ENCODE measurements around the gene LOXHD1. TPM values are rescaled to one million over a fixed set of nuclear protein-coding genes. Genes with fewer than 3 reads are reported as not detected.

The LOXHD1 gene
- total RNA-seq, 3 donors from 2014 or later (not counting 1 experiment from before 2014, with no cell fraction given): 0.11 to 0.48 (median 0.14) TPM

DNA sequence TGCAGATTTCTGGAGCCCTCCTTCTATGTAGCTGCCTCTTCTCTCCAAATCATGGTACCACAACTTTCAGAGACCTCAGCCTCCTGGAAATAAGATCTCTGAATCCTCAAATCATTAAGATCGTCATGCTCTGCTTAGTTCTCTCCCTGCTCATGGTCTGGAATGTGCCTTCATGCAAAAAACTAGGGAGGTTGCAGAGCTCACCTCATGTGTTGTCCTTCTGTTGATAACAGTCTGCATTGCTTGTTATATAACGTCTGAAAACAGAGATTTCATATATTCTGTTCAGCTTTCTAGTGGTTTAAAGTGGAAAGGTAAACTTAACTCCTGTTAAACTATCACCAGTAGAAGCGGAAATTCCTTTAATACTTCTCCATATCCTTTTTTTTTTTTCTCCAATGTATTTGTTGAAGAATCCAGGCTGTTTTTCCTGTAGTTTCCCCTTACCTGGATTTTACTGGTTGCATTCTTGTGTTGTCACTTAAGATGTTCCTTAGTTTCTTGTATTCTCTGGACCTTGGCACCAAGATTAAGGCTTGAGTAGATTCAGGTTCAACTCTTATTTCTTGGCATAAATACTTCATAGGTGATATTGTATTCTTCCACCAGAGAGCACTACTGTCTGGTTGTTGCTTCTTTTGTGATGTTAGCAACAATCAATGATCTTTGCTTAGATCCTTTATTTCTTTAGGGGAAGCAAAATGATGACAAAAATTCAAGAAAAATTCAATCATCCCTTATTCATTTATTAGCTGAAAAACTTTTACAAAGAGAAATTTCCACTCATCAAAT lies 211.3 kb downstream of the LOXHD1 start:
- peaks cover 20% of the 10 kb centered on the region for H3K36me3 ChIP-seq (ENCODE audit: control insufficient read depth, insufficient read depth, low read length)
- H3K27ac ChIP-seq (ENCODE audit: low read length): no peak overlapping the region
- intact Hi-C loops (cut with micrococcal nuclease): no loop called here
- peaks cover 13% of the 10 kb centered on the region for H3K4me1 ChIP-seq (ENCODE audit: control insufficient read depth, insufficient read depth, low read length)
- no peak for TF ChIP-seq CTCF (IDR thresholded peaks at IDR 0.05)
- Mint-ChIP-seq H3K4me3 (no peak overlapping the region), H3K9me3 (no peaks in the 10 kb centered on the region), H3K27me3 (ENCODE audit: low read depth in 2 of 2) (no peaks in the 10 kb centered on the region), H3K36me3 (peaks cover 15% of the 10 kb centered on the region), H3K27ac (peak overlapping the region; percentile 25 to 69), H3K4me1 (peaks cover 49 to 65% of the 10 kb centered on the region in 2 donors)
- no peak for DNase-seq
- H3K27me3 ChIP-seq (ENCODE audit: control insufficient read depth, insufficient read depth, low read length): no peaks in the 10 kb centered on the region
- no peak overlapping the region for H3K4me3 ChIP-seq (ENCODE audit: low read length)
- ATAC-seq: no peak
- 85% methylated on average over 2 of the region's 3 CpGs for WGBS (ENCODE audit: insufficient coverage)
- H3K9me3 ChIP-seq (ENCODE audit: control insufficient read depth, insufficient read depth, low read length): peaks cover 4% of the 10 kb centered on the region

GRCh38 chr18:46439037-46439436 lies 218.0 kb downstream of the LOXHD1 start:
- peaks cover 17 to 25% of the 10 kb centered on the region in 2 donors for H3K4me1 Mint-ChIP-seq
- Histone ChIP-seq H3K27ac (ENCODE audit: low read length) (no peak overlapping the region), H3K9me3 (ENCODE audit: control insufficient read depth, insufficient read depth, low read length) (no peaks in the 10 kb centered on the region), H3K4me1 (ENCODE audit: control insufficient read depth, insufficient read depth, low read length) (peaks cover under 1% of the 10 kb centered on the region), H3K27me3 (ENCODE audit: control insufficient read depth, insufficient read depth, low read length) (no peaks in the 10 kb centered on the region), H3K4me3 (ENCODE audit: low read length) (no peak overlapping the region), H3K36me3 (ENCODE audit: control insufficient read depth, insufficient read depth, low read length) (peaks cover 3% of the 10 kb centered on the region)
- no peaks in the 10 kb centered on the region for H3K36me3 Mint-ChIP-seq
- H3K4me3 Mint-ChIP-seq: no peak overlapping the region
- no peak for TF ChIP-seq CTCF (IDR thresholded peaks at IDR 0.05)
- H3K27ac Mint-ChIP-seq: peak overlapping the region in 1 of 2 donors; percentile 21
- 92% methylated on average over 4 of the region's 4 CpGs for WGBS (ENCODE audit: insufficient coverage)
- no peaks in the 10 kb centered on the region for H3K9me3 Mint-ChIP-seq
- H3K27me3 Mint-ChIP-seq (ENCODE audit: low read depth in 2 of 2): no peaks in the 10 kb centered on the region
- intact Hi-C loops (cut with micrococcal nuclease): no loop called here
- ATAC-seq (no peak), DNase-seq (no peak)

GRCh38 chr18:46437061-46437460 lies 220.0 kb downstream of the LOXHD1 start:
- H3K36me3 ChIP-seq (ENCODE audit: control insufficient read depth, insufficient read depth, low read length): peaks cover 3% of the 10 kb centered on the region
- DNase-seq: no peak
- intact Hi-C loops (cut with micrococcal nuclease): no loop called here
- no peak overlapping the region for H3K27ac ChIP-seq (ENCODE audit: low read length)
- H3K27me3 ChIP-seq (ENCODE audit: control insufficient read depth, insufficient read depth, low read length): no peaks in the 10 kb centered on the region
- no peak for ATAC-seq
- no peaks in the 10 kb centered on the region for H3K27me3 Mint-ChIP-seq (ENCODE audit: low read depth in 2 of 2)
- H3K4me3 Mint-ChIP-seq: no peak overlapping the region
- peak overlapping the region in 1 of 2 donors; percentile 23 for H3K27ac Mint-ChIP-seq
- H3K4me1 Mint-ChIP-seq: peaks cover 19 to 31% of the 10 kb centered on the region in 2 donors
- H3K9me3 Mint-ChIP-seq: no peaks in the 10 kb centered on the region
- H3K4me1 ChIP-seq (ENCODE audit: control insufficient read depth, insufficient read depth, low read length): peaks cover 9% of the 10 kb centered on the region
- no peak overlapping the region for H3K4me3 ChIP-seq (ENCODE audit: low read length)
- H3K9me3 ChIP-seq (ENCODE audit: control insufficient read depth, insufficient read depth, low read length): no peaks in the 10 kb centered on the region
- no peak for TF ChIP-seq CTCF (IDR thresholded peaks at IDR 0.05)
- H3K36me3 Mint-ChIP-seq: no peaks in the 10 kb centered on the region
- WGBS (ENCODE audit: insufficient coverage): 93% methylated on average over 5 of the region's 5 CpGs
